GM21619 (cell line): ENCODE results near the gene SEMA7A.
"Not testable (repeated sequence)": the region's sequence is repeated elsewhere in the genome, so short reads cannot be mapped to it uniquely, and the experiment has no call there.

Experiments used
- ATAC-seq: cut with Tn5 transposase; IDR thresholded peaks from one replicate; pipeline ENCODE4 v1.9.1; 2021; ENCODE audit not compliant: unreplicated experiment

Gene SEMA7A

GRCh38 chr15:74402337-74402841 lies 31.4 kb downstream of the SEMA7A start:
- ATAC-seq = no peak

DNA sequence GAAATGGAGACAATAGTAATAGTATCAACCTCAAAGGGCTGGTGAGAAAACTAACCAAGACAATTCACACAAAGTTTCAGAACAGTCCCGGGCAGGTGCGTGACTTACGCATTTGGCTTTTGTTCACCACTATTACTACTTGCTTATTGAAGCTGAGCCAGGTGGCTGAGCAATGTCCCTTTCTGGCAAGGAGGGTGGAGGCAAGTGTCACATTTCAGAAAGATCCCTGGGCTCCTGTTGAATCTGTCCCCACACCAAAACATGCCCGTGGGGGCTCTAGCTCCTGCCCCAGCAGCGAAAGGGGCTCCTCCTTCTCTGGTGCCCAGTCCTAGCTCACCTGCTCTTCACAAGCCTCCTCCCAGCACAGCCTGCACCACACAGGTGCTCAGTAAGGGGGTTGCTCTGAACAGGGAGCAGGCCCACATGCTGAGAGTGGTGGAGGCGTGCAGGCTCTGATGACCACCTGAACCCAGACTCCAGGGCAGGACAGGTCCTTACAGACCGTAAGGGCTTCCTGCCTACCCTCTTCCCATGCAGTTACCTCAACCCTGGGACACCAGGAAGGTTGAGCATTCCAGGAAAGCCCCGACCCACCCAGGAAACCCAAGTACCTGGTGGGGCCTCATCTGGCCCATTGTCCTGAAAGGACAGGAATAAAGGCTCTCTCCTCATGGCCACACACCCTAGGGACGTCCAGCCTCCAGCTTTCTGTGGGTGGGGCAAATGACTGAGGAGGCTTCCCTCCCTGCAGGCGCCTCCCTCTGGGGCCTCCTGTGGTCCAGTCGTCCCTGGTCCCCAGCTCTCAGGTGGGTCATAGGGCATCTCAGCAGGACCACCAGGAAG lies 32.6 kb downstream of the SEMA7A start:
- ATAC-seq = no peak

DNA sequence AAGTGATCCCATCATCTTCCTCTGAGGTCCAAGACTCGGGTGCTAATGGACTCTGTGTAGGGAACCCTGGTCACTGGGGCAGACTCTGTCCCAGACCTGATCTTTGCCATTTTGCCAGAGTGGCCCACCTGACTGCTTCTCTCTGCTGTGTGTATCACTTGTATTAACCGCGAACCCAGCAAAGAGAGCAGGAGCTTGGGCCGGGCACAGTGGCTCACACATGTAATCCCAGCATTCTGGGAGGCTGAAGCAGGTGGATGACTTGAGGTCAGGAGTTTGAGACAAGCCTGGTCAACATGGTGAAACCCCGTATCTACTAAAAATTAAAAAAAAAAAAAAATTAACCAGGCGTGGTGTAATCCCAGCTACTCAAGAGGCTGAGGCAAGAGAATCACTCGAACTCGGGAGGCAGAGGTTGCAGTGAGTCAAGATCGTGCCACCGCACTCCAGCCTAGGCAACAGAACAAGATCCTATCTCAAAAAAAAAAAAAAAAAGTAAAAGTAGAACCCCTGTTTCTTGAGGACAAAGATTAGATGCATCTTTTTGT lies 33.4 kb downstream of the SEMA7A start:
- ATAC-seq = no peak

GRCh38 chr15:74399511-74400312 lies 34.0 kb downstream of the SEMA7A start:
- no peak for ATAC-seq

DNA sequence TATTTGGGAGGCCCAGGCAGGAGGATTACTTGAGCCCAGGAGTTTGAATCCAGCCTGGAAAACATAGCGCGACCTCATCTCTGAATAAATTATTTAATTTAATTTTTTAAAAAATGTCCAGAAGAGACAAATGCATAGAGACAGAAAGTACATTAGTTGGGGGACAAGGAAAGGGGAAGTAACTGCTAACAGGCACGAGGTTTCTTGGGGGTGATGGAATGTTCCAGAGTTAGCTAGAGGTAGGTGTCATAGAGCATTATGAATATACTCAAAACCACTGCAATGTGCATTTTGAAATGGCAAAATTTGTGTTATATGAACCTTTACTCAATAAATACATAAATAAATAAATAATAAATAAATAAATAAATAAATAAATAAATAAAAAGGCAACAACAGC lies 34.7 kb downstream of the SEMA7A start:
- no peak for ATAC-seq

- no peak for ATAC-seq
Measured at GRCh38 chr15:74398183-74398582, 35.6 kb downstream of the SEMA7A start.

DNA sequence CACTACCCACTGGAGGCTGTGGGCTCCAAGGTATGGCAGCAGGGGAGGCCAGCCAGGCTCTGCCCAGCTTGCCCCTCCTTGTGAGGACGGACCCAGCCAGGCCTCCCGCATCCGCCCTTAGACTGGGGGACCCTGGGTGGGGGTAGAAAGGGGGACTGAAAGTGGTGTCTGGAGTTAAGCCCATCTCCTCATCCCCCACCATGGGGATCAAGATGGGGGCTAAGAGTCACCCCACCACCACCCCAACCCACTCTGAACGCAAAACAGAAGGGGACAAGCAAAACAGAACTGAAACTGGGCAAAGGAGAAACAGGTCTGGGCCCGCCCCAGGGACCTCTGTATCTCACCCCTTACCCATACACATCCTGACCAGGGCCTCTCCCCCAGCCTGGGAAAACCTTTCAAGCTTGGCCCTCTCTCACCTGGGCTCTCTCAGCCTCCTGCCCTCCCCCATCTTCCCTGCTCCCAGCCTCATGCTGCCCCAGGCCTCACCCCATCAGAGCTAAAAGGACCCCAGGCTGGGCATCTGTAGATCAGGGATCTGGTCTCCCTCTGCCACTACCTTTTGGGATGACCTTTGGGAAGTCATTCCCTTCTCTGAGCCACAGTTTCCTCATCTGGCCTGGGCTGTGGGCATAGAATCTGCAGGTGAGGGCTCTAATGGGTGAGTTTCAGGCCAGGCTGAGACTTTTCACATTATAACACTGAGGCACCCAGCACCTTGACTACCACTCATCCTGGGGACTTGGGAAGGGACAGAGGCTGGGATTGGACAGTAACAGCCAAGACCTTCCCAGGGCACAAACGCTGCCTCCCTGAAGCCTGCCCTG lies 36.3 kb downstream of the SEMA7A start:
- ATAC-seq = peak; percentile 16

DNA sequence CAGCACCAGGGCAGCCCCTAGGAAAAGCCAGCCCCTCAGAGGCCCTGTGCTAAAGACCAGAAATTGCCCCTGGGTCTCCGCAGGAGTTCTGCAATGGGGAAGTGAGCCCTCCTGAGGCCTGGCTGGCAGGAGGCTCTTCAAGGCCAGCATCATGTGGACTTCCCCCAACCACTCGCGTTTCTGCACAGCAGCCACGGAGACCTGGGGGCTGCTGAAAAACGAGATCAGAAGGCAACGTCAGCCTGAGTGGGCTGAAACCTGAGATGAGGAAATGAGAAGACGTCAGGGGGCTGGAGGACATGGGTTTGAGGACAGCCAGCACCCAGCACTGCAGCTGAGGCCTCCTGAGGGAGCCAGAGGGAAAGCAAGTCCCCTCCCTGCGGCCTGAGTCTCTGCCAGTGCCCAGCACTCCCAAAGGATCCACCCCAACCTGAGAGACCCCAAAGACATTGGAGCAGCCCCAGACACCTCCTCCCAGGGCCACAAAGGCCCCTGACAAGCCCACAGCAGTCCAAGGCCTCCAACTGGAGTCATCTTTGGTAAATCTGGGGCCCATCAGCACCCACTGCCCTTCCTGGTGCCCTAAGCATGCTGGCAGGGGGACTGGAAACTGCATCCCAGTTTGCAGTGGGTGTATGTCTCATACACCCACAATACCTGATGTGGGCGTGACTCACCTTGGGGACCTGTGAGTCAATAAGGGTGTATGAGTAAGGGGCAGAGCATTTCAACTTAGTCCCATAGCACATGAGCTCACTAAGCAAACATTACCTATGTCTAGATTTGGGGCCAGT lies 37.1 kb downstream of the SEMA7A start:
- ATAC-seq = peak; percentile 32

DNA sequence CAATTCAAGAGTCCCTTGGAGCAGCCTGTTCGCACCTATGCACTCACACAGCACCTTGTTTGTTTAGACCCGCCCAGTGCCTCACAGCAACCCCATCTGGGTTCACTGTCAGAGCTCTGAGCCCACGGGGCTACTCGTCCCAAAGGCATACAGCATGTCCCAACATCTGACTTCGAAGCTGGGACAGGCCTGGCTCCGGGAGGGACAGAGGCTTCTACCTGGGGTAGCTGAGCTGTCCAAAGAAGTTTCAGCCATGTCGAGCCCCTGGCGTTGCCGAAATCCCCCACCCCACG lies 37.7 kb downstream of the SEMA7A start:
- no peak for ATAC-seq

DNA sequence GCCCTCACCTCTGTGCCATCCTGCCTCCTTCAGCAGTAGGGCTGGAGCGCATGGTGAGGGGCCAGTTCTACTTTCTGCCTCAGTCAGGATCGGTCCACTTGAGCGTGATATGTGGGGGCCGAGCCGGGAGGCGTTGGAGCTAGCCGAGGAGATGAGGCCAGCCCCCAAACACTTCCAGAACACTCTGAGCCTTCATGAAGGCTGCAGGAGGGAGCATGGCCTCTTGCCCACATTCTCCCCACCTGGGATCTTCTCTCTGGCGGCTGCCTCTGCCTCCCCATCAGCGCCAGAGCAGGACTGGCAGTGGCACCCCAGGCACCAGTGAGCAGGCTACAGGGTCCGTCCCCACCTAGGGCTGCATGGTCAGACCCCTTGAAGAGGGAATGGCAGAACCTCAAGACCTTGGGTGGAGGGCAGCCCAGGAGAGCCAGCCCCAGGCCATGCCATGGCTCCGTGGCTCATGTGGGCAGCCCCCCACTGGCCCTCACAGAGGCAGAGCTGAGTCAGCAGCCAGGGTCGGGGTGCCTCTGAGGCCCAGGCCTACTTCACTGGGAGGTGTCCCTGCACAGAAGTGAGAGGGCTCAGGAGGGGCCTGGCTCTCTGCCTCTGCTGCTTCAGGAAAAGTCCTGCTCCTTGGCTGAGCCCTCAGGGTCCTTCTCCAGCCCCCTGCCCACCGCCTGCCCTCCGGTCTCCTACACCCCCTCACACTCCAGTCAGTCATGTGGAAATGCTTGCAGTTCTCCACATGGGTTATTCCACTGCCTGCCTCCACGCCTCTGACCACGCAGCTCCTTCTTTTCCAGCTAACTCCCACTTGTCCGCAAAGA lies 38.2 kb downstream of the SEMA7A start:
- no peak for ATAC-seq

GRCh38 chr15:74394090-74394846 lies 39.5 kb downstream of the SEMA7A start:
- ATAC-seq = no peak

- ATAC-seq = no peak
Measured at GRCh38 chr15:74393423-74393822, 40.3 kb downstream of the SEMA7A start.

DNA sequence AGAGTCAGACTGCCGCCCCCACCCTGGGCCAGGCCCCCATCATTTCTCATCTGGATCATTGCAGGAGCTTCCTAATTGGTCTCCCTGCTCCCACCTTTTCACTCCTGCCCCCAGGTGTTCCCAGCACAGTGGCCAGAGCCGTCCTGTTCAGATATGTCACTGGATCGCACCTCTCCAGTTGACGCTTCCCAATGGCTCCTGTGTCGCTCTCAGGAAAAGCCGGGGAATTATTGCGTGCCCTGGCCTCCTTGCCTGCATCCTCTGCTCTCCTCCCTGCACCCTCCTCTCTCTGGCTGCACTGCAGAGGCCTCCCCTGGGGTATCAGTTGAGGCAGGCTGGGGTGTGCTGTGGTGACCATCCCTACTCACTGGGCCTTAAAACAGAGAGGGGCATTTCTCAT lies 40.9 kb downstream of the SEMA7A start:
- no peak for ATAC-seq

DNA sequence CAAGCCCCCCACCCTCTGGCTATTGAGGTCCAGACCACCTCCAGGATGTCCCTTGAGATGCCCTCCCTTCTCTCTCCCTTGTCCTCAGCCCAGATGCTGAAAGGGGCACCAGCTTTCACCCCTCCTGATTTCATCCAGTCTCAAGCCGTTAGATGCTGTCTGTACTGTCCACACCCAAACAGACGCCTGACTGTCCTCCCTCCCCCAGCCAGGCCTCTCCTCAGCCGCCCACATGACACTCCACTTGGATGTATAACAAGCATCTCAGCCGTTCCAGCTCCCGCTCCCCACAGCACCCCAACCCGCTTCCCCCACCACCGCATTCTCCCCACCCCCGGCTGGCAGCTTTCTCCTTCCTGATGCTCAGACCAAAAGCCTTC lies 41.3 kb downstream of the SEMA7A start:
- ATAC-seq = no peak

DNA sequence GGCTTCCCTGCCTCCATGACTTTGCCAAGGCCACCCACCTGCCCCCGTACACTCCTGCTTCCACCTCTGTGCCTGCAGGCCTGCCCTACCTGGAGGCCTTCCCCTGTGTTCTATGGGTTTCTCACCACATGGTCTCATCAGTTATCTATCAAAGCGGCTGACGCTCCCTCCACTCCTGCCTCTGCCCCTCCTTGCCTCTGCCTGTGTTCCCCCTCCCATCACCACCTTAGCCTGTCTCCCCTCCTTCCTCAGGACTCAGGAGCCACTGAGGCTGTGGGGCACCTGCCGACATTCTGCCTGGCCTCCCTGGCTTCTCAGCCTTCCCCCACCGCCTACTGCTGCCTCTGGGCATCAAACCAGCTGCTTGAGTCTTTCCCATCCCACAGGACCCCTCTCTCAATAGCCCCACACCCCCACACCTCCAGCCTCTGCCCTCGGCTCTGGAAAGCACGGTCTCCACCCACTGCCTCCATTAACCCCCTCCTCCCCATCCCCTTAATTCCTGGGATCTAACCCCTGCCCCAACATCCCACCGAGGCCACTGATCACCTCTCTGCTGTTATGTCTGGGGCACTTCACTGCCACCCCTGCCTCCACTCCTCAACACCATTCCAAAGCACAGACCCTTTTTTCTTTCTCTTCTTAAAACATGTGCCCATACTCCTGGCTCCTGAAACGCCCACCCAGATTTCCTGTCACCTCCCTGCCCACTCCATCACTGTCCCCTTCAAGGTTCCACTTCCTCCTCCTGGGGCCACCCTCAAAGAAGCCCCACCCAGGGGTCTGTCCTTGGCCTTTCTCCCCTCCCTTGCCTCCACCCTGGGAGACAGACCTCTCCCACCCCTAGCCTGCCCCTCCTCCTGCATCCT lies 41.9 kb downstream of the SEMA7A start:
- no peak for ATAC-seq

GRCh38 chr15:74390647-74391288 lies 43.0 kb downstream of the SEMA7A start:
- no peak for ATAC-seq

- not testable (repeated sequence) for ATAC-seq
Measured at GRCh38 chr15:74390049-74390646, 43.6 kb downstream of the SEMA7A start.
